Activated T-helper 17 cell treated with anti-CD3 and anti-CD28 coated beads, Interleukin-2, amount 50 U/mL, for 72 hours (primary cell): ENCODE measurements around the gene OR2D3. TPM values are rescaled to one million over a fixed set of nuclear protein-coding genes. Genes with fewer than 3 reads are reported as not detected.
"Not testable (repeated sequence)": the region's sequence is repeated elsewhere in the genome, so short reads cannot be mapped to it uniquely, and the experiment has no call there.

Experiments
- ATAC-seq: fragments of 150-1000 bp; cut with Tn5 transposase; replicated peaks from 2 replicates; pipeline ENCODE4 v1.10.0; 2021; ENCODE audit warnings: mild to moderate bottlenecking, moderate library complexity
- H3K27ac Mint-ChIP-seq: one replicate; pipeline ENCODE4 v1.8.0; 2022; ENCODE audit warnings: mixed read lengths
- H3K27me3 Mint-ChIP-seq: one replicate; pipeline ENCODE4 v1.8.0; 2022; ENCODE audit warnings: mixed read lengths
- H3K36me3 Mint-ChIP-seq: one replicate; pipeline ENCODE4 v1.8.0; 2022; ENCODE audit warnings: low read depth, mild to moderate bottlenecking, mixed read lengths
- H3K4me1 Mint-ChIP-seq: one replicate; pipeline ENCODE4 v1.8.0; 2022; ENCODE audit warnings: mixed read lengths
- H3K4me3 Mint-ChIP-seq: one replicate; pipeline ENCODE4 v1.8.0; 2022; ENCODE audit warnings: mild to moderate bottlenecking, mixed read lengths
- H3K9me3 Mint-ChIP-seq: one replicate; pipeline ENCODE4 v1.8.0; 2022; ENCODE audit warnings: mixed read lengths
- total RNA-seq, 2 donors: library from RNA; stranded (reverse); gene quantifications; one replicate each; pipeline ENCODE4 v1.2.3, GENCODE V29; 2022

The OR2D3 gene
- total RNA-seq, 2 donors from 2014 or later, result not detected

DNA sequence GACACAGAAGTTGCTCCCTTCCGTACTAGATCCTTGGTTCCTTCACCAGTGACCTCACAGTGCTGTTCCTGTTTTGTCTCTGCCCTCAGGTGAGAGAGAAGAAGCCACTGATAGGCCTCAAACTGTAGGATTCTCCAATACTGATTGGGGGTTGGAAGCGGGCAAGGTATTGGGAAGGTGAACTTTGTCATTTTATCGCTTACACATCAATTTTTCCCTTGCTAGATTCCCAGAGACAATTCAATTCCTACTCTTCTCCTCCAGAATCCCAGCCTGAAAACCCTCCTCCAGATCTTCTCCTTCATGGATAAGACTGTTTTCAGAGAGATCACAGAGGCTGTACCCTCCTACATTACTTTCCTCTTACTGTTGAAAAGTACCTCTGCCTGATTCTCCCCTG is 9.4 kb upstream of the OR2D3 start:
- no peaks in the 10 kb centered on the region for H3K4me1 Mint-ChIP-seq
- H3K36me3 Mint-ChIP-seq, result no peaks in the 10 kb centered on the region
- no peak for ATAC-seq
- H3K9me3 Mint-ChIP-seq, result no peaks in the 10 kb centered on the region
- H3K4me3 Mint-ChIP-seq, result no peak overlapping the region
- H3K27me3 Mint-ChIP-seq, result no peaks in the 10 kb centered on the region
- no peak overlapping the region for H3K27ac Mint-ChIP-seq

GRCh38 chr11:6911948-6912347 is 8.9 kb upstream of the OR2D3 start:
- no peak overlapping the region for H3K27ac Mint-ChIP-seq
- H3K9me3 Mint-ChIP-seq, result no peaks in the 10 kb centered on the region
- no peaks in the 10 kb centered on the region for H3K4me1 Mint-ChIP-seq
- H3K36me3 Mint-ChIP-seq, result no peaks in the 10 kb centered on the region
- H3K4me3 Mint-ChIP-seq, result no peak overlapping the region
- H3K27me3 Mint-ChIP-seq, result no peaks in the 10 kb centered on the region
- no peak for ATAC-seq

GRCh38 chr11:6919698-6920097 is 1.1 kb upstream of the OR2D3 start:
- H3K4me3 Mint-ChIP-seq, result no peak overlapping the region
- H3K9me3 Mint-ChIP-seq, result no peaks in the 10 kb centered on the region
- no peaks in the 10 kb centered on the region for H3K36me3 Mint-ChIP-seq
- H3K27ac Mint-ChIP-seq, result no peak overlapping the region
- peaks cover 18% of the 10 kb centered on the region for H3K27me3 Mint-ChIP-seq
- no peak for ATAC-seq
- no peaks in the 10 kb centered on the region for H3K4me1 Mint-ChIP-seq

DNA sequence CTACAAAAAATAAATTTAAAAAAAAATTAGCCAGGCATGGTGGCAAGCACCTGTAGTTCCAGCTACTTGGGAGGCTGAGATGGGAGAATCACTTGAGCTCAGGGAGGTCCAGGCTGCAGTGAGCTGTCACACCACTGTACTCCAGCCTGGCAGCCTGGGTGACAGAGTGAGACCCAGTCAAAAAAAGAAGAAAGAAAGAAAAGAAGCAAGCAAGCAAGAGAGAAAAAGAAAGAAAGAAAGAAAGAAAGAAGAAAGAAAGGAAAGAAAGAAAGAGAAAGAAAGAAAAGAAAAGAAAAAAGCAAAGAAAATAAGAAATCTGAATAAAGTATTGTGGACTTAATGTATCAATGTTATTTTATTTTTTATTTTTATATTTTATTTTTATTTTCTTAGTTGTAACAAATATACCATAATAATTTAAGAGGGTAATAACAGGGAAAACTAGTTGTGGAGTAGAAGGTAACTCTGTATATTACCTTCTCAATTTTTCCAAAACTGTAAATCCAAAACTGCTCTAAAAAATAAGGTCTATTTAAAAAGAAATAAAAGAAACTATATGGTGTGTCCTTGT is 4.3 kb downstream of the OR2D3 start:
- H3K4me3 Mint-ChIP-seq, result no peak overlapping the region
- peaks cover 4% of the 10 kb centered on the region for H3K4me1 Mint-ChIP-seq
- no peak for ATAC-seq
- no peaks in the 10 kb centered on the region for H3K9me3 Mint-ChIP-seq
- no peak overlapping the region for H3K27ac Mint-ChIP-seq
- H3K27me3 Mint-ChIP-seq, result peaks cover 36% of the 10 kb centered on the region
- no peaks in the 10 kb centered on the region for H3K36me3 Mint-ChIP-seq

- Mint-ChIP-seq H3K9me3 (no peaks in the 10 kb centered on the region), H3K36me3 (no peaks in the 10 kb centered on the region), H3K4me1 (peaks cover 4% of the 10 kb centered on the region), H3K27ac (no peak overlapping the region), H3K27me3 (peaks cover 41% of the 10 kb centered on the region), H3K4me3 (peak overlapping the region; percentile 79)
- peak; percentile 37 for ATAC-seq
Observed at GRCh38 chr11:6925636-6926207, 4.9 kb downstream of the OR2D3 start.

DNA sequence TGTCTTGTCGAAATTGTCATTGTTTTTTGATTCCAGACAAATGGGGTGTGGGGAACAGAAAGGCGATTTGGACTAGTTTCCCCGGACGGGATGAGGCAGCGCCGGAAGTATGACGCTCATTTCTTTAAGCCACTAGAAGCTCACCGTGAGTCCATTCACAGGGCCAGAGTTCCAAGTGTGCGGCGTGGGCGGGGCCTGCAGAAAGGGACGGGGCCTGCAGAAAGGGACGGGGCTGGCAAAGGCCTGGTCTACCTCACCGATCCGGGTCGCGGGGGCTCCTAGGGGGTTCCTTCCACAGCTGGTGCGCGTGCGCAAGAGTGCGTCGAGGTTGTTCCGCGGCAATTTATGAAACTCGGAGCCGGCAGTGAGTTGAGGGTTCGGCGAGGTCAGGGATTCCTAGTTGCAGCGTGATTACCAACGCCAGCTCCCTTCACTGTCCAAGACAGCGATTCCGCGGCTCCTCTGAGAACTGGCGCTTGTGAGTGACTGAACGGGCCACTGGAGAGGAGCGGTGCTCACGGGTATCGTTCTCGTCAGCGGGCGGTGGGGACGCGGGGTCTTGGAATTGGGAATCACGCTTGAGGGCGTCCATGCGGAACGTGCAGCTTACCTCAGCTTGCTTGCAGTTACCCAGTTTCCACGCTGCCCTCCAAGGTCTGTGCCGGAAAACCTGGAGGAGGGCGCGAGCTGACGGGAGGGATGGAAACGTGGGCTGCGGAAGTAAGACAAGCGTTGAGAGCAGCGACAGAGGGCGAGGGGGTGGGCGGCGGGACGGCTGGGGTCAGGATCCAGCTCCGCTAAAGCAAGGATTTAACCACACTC is 5.6 kb downstream of the OR2D3 start, which contains the start of gene ZNF215:
TSS of gene ZNF215 (plus strand) at position 219 of the 822 bp plus-strand sequence. CDS start 5,847 bp downstream, outside the sequence.
- no peaks in the 10 kb centered on the region for H3K9me3 Mint-ChIP-seq
- H3K4me3 Mint-ChIP-seq, result peak within 1 kb of the TSS; percentile 79
- peaks cover 4% of the 10 kb centered on the region for H3K4me1 Mint-ChIP-seq
- no peak within 1 kb of the TSS for H3K27ac Mint-ChIP-seq
- ATAC-seq, result peak; percentile 80
- peaks cover 38% of the 10 kb centered on the region for H3K27me3 Mint-ChIP-seq
- no peaks in the 10 kb centered on the region for H3K36me3 Mint-ChIP-seq

- peak overlapping the region; percentile 79 for H3K4me3 Mint-ChIP-seq
- H3K27me3 Mint-ChIP-seq, result peaks cover 35% of the 10 kb centered on the region
- H3K27ac Mint-ChIP-seq, result no peak overlapping the region
- no peaks in the 10 kb centered on the region for H3K9me3 Mint-ChIP-seq
- H3K4me1 Mint-ChIP-seq, result peaks cover 4% of the 10 kb centered on the region
- no peaks in the 10 kb centered on the region for H3K36me3 Mint-ChIP-seq
- ATAC-seq, result no peak
Observed at GRCh38 chr11:6927030-6927617, 6.3 kb downstream of the OR2D3 start.

- ATAC-seq, result no peak
- Mint-ChIP-seq H3K4me3 (no peak overlapping the region), H3K9me3 (no peaks in the 10 kb centered on the region), H3K4me1 (peaks cover 4% of the 10 kb centered on the region), H3K27ac (no peak overlapping the region), H3K36me3 (no peaks in the 10 kb centered on the region), H3K27me3 (peaks cover 46% of the 10 kb centered on the region)
Observed at GRCh38 chr11:6928916-6929315, 8.1 kb downstream of the OR2D3 start.

DNA sequence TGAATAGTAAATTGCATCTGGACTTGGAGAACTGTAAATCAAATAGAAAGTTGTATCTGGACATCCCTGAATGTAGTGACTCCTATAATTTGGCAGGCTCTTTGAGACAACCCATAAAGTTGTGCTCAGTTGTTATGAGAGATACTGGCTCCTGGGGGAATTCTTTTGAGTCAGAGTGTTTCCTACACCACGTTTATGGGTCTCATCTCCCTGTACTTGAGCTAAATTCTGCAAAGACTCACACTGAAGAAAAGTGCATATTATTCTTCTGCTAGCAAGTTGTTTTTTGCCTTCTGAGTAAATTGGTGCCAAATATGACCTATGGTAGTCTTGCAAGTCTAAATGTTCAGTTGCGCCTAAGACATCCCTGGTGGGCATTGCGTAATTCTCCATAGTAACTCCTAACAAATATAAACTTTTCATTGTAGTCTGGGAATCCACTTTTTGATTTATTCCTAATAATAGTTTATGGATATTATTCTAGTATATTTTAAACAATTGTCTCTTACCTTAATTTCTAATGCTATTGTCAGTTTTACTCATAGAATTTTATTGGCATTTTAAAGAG is 10.4 kb downstream of the OR2D3 start:
- H3K4me1 Mint-ChIP-seq, result no peaks in the 10 kb centered on the region
- ATAC-seq, result no peak
- H3K9me3 Mint-ChIP-seq, result no peaks in the 10 kb centered on the region
- no peak overlapping the region for H3K27ac Mint-ChIP-seq
- H3K27me3 Mint-ChIP-seq, result peaks cover 37% of the 10 kb centered on the region
- H3K4me3 Mint-ChIP-seq, result no peak overlapping the region
- H3K36me3 Mint-ChIP-seq, result no peaks in the 10 kb centered on the region

DNA sequence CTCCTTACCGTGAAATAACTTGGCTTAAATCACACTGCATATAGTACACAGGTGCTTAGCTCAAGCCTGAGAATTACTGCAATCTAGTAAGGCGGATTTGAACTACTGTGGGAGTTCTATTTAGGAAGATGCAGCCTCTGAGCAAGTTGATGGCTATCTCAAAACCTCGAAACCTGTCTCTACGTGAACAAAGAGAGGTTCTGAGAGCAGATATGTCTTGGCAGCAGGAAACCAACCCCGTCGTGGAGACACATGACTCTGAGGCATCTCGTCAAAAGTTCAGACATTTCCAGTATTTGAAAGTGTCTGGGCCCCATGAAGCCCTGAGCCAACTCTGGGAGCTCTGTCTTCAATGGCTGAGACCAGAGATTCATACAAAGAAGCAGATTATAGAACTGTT is 11.3 kb downstream of the OR2D3 start:
- Mint-ChIP-seq H3K4me3 (no peak overlapping the region), H3K9me3 (no peaks in the 10 kb centered on the region), H3K4me1 (no peaks in the 10 kb centered on the region), H3K36me3 (no peaks in the 10 kb centered on the region), H3K27ac (no peak overlapping the region), H3K27me3 (peaks cover 35% of the 10 kb centered on the region)
- no peak for ATAC-seq

DNA sequence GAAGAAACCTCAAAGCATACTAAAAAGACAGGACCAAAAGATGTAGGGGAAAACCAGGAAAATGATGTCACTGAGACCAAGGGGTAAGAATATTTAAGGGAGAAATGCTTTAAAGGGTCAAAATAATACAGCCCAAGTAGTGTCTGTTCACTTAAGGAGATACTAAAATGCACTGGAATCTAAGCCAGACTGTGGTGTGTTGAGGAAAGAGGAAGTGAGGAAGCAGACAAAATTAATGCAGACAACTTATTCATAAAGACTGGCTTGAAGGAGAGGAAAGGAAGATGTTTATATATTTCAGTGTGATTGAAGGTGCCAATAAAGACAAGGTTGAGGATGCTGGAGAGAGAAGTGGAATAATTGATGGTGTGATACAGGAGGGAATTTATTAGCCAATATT is 21.2 kb downstream of the OR2D3 start:
- no peak for ATAC-seq
- H3K4me3 Mint-ChIP-seq, result no peak overlapping the region
- H3K36me3 Mint-ChIP-seq, result no peaks in the 10 kb centered on the region
- no peaks in the 10 kb centered on the region for H3K4me1 Mint-ChIP-seq
- no peaks in the 10 kb centered on the region for H3K9me3 Mint-ChIP-seq
- no peaks in the 10 kb centered on the region for H3K27me3 Mint-ChIP-seq
- H3K27ac Mint-ChIP-seq, result no peak overlapping the region

GRCh38 chr11:6943131-6943530 is 22.3 kb downstream of the OR2D3 start:
- no peak overlapping the region for H3K4me3 Mint-ChIP-seq
- H3K27ac Mint-ChIP-seq, result no peak overlapping the region
- H3K36me3 Mint-ChIP-seq, result no peaks in the 10 kb centered on the region
- H3K9me3 Mint-ChIP-seq, result peaks cover 2% of the 10 kb centered on the region
- ATAC-seq, result no peak
- no peaks in the 10 kb centered on the region for H3K27me3 Mint-ChIP-seq
- H3K4me1 Mint-ChIP-seq, result no peaks in the 10 kb centered on the region

DNA sequence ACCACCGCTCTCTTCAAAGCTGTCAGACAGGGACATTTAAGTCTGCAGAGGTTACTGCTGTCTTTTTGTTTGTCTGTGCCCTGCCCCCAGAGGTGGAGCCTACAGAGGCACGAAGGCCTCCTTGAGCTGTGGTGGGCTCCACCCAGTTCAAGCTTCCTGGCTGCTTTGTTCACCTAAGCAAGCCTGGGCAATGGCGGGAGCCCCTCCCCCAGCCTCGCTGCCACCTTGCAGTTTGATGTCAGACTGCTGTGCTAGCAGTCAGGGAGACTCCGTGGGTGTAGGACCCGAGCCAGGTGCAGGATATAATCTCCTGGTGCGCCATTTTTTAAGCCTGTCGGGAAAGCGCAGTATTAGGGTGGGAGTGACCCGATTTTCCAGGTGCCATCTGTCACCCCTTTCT is 33.4 kb downstream of the OR2D3 start:
- H3K9me3 Mint-ChIP-seq, H3K36me3 Mint-ChIP-seq, H3K4me1 Mint-ChIP-seq, ATAC-seq, H3K27ac Mint-ChIP-seq, H3K27me3 Mint-ChIP-seq, H3K4me3 Mint-ChIP-seq: not testable (repeated sequence)

DNA sequence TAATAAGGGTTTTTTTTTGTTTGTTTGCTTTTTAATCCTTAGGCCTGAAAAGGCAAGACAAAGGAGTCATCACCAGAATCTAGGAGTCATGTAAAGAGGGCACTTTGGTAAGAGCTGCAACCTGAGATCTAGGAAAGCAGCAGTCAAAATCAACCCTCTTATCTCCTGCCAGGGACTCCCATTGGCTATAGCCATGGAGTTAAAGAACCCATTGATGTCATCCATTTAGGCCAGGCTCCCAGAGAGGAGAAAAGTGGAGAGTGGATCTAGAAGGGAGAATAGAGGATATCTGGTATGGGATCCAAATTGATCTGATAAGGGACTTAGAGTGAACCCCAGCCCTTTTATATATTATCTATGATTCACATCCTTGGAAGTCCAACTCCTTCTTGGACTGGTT is 41.3 kb downstream of the OR2D3 start:
- Mint-ChIP-seq H3K4me3 (no peak overlapping the region), H3K27me3 (no peaks in the 10 kb centered on the region), H3K36me3 (no peaks in the 10 kb centered on the region), H3K9me3 (no peaks in the 10 kb centered on the region), H3K4me1 (no peaks in the 10 kb centered on the region), H3K27ac (no peak overlapping the region)
- ATAC-seq, result no peak
